Stimulated activated CD4-positive, alpha-beta T cell treated with anti-CD3 and anti-CD28 coated beads, Interleukin-2, amount 100 ng/mL, for 48 hours (primary cell): ENCODE measurements around the gene SLC35A2.

ENCODE experiments used
- DNase-seq, 2 donors: peaks; one replicate each; pipeline ENCODE4 v3.0.0-alpha.2; 2020

SLC35A2 gene

DNA sequence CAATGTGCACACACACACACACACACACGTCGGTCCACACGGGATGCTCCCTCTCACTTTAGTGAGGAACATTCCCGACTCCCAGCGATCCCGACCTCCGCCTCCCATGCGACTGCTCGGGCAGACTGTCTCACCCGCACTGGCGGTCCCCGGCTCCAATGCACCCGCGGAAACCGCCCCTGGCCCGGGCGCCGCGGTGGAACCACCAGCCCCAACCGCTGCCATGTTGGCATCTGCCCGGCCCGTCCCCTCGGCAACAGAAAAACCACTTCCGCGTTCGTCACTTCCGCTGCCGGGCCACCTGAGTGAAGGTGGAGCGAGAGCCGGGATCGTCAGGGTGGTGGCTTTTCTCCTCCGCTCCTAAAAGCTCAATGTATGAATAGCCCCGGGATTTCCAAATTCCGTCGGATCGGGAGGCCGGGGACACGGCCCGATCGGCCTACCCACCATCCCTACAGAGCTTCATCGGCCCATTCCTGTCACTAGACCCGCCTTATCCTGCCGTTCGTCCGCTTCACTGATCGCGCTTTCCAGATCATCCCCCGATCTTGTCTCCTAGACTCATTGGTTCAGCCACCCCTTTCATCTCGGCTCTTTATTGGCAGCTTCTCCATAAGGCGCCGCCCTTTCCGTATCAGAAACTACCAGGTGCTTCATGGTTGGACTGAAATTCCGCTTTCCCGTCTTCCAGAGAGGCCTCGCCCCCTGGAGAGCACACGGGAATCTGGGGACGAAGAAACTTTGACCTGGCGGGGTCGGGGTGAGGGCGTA is at the start of gene SLC35A2:
Gene SLC35A2 (minus strand): TSS at position 235 of the 771 bp plus-strand sequence. CDS start 10 bp downstream, at position 225.
- peak; percentile 81 to 82 for DNase-seq

GRCh38 chrX:48960291-48960690 is 48.8 kb upstream of the SLC35A2 start:
- DNase-seq: no peak

- no peak for DNase-seq
Measured at GRCh38 chrX:48958635-48959094, 47.2 kb upstream of the SLC35A2 start.

DNA sequence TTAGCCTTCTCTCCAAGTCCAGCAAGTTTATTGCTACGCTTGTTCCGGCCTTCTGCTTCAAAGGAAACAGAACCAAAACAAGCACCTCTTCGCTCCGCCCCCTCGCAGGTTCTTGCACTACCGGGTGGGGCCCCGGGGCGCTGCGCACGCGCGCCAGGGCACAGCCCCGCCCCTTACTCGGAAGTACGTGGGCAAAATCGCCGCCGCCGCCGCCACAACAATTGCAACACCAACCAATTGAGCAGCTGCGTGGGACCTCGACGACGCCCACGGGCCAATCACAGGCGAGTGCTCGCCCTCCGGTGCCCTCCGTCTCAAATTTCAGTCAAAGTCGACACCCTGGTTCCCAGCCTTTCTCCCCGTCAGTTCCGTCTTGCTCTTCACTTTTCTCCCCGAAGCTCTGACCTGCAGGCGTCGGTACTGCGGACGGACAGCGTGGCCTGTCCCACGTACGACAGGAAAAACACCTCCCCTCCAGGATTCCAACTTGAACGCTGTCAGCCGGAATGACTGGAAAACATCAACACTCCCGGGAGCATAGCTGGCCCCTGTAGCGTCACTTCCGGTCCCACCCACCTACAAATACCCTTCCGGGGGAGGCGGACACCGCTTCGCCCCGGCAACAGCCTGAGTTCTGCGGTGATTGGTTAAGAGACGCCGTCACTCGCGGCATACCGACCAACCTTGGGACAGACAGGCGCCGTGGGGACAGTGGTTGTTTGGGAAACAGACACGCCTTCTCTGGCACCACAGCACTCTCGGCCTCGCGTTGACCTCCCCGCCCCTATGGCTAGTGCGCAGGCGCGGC is 46.6 kb upstream of the SLC35A2 start:
- DNase-seq: peak; percentile 80 to 81

DNA sequence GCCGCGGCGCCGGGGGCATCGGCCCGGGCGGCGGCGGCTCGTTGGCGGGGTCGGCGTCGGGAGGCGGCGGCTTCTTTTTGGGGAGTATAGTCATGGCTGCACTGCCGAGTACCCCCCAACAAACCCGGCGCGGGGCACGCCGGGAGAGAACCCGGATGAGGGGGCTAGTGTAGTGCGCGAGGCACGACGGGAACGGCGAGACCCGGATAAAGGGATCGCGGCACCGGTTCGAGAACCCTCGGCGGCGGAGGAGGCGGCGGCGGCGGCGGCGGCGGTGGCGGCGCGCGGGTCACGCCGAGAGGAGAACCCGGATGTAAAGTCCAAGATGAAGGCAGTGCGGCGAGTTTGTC is 46.0 kb upstream of the SLC35A2 start, which contains the start of gene OTUD5:
Gene OTUD5 (minus strand): TSS at position 131 of the 350 bp plus-strand sequence. CDS start 37 bp downstream, at position 94.
- DNase-seq: peak in 1 of 2 donors; percentile 57

- peak in 1 of 2 donors; percentile 30 for DNase-seq
Measured at GRCh38 chrX:48956728-48957414, 45.4 kb upstream of the SLC35A2 start.

DNA sequence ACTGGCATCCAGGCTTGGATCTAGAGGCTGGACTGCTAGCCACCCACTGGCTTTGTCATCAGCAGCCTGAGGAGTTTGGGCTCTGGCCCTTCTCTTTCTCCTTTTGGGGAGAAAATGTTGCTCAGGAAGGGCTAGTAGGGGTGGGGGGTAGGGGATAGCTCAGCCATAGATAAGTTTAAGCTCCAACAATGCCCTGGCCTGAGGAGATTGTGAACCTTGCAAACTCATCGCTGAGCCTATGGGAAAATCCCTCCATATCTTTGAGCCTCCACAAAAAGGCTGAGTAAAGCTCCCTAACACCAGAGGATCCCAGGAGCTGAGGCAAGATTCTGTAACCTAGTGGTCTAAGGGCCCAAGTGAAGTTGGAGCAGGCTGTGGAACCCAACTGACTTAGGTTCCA is 37.1 kb upstream of the SLC35A2 start:
- no peak for DNase-seq

GRCh38 chrX:48945517-48946348 is 34.3 kb upstream of the SLC35A2 start:
- peak in 1 of 2 donors; percentile 58 for DNase-seq

GRCh38 chrX:48942895-48943294 is 31.4 kb upstream of the SLC35A2 start:
- DNase-seq: no peak

DNA sequence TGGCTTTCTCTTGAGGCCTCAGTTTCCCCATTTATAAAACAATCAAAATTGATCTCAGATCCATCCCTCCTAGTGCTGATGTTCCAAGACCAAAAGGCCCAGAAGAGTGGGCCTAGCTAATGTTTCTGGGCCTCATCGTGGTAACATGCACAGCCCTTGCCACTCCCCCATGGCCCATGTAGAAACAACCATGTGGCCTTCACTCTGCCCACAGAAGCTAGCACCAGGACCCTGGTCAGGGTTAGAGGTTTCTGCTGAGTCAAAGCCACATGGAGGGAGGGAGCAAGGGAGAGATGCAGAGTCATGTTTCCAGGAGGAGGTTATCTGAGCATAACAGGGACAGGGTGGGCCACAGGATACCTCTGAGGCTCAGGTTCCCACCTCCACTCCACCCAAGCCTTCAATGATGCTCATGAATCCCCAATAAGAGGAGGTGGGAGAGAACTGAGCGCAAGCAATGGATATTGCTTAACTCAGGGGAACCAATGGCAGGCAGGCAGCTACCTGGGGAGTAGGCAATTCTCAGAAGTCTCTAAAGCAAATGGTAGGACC is 29.0 kb upstream of the SLC35A2 start:
- DNase-seq: no peak

DNA sequence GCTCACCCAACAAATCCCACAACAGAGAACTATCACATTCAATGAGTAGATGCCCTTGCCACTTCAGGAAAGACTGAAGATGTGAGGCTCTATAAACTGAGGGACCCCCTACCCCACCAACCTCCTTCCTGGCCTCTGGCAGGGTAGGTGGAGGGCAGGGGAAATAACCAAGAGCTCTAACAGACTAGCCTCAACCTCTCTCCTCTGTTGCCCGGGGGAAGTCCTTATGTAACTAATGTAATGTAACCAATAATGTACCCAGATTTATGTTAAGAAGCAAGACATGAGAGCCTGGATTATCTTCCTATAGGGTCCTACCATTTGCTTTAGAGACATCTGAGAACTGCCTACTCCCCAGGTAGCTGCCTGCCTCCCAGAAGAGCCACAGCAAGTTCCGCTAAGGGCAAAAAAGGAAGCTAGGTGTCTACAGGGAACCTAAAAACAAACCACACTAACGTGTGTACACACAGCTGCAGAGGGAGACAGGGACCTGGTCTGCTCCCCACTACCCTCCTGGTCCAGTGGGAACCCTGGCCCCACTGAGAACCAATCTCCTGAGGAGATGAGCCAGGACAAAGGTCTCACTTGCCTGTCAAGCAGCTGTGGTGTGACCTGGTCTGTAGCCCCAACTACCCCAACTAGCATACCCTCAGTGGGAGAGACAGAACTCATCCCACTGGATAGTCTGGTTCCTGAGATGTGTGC is 28.2 kb upstream of the SLC35A2 start:
- no peak for DNase-seq

DNA sequence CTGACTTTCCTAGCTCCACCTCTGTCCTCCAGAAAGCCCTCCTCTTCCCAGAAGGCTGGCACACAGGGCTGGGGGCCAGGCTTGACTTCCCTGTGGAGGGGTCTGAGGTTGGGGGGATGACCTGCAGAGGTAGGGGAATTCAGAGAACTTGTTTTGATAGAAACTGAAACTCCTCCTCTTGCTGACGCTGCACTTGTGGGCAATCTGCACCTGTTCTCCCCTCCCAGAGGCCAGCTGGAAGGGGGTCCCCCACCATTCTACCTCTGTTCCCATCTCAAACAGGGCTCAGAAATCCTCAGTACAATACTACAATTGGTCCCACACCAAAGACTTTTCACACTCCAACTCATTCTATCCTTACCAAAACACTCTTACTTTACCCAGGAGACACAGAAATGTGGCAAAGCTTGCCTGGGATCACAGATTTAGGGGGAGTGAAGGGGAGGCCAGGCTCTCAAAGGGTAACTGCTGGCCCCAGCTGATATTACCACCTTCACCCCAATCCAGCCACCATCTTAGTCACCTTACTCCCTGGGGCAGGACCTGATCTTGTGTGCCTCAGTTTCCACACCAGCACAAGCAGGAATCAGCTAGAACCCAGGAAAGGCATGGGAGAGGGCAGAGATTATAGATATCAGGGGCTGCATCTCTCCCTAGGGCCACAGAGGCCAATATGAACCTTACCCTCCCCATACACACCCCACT is 27.4 kb upstream of the SLC35A2 start:
- peak; percentile 55 to 59 for DNase-seq

GRCh38 chrX:48937054-48937907 is 25.8 kb upstream of the SLC35A2 start:
- DNase-seq: peak; percentile 77 to 87

DNA sequence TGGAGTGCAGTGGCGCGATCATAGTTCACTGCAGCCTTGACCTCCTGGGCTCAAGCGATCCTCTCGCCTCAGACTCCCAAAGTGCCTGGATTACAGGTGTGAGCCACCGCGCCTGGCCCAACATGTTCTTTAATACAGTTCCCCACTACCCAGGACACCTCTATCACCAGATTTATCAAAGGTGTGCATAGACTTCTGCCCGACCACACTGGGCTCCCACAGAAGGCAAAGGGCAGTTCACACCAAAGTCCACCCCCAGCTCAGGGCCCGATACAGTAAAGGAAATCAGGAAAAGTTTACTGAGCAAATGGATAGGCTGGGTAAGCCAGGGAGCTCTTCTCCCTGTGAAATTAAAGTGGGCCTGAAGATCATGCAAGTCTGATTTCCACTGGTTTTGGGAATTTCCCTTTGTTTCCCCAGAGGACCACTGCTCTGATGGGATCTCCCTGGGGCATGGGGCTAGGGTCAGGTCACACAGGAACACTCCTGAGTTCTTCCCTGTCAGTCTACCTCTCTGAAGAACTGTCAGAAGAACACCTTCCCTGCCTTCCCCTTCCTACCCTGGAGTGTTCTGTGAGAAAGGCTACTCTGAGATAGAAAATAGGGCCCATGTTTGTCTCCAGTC is 25.1 kb upstream of the SLC35A2 start:
- no peak for DNase-seq

- DNase-seq: no peak
Measured at GRCh38 chrX:48935301-48935670, 23.8 kb upstream of the SLC35A2 start.

DNA sequence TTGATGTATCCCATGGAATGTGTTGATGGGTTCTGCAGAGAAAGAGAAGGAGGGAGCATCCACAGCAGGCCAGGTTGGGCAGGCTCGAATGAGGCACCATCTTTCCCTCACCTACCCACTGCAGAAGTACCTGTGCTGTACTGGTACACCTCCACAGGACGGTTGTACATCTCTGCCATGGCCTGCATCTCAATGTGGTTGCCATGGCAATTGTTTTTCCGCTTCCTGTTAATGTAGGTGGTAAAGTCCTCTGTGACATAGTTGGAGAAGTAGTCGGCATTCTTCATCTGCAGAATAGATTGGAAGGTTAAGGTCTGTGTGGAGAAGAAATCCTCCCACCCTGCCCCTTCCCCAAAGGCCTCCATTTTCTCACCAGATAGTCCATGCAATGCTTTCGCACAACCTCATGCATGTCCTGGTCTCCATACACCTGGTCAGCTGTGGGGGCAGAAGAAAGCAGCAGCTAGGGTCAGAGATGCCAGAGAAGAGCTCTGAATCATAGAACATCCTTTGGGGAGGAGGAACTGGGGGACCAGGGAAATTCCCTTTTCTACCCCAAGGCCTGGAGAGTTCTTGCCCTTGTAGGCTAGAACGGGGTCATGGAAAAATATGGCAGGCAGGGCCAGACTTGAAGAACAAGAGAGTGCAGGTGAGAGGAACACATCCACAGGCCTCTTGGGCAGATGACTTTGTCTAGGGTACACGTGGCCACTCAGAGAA is 23.3 kb upstream of the SLC35A2 start:
- DNase-seq: no peak

GRCh38 chrX:48933757-48934156 is 22.3 kb upstream of the SLC35A2 start:
- no peak for DNase-seq

DNA sequence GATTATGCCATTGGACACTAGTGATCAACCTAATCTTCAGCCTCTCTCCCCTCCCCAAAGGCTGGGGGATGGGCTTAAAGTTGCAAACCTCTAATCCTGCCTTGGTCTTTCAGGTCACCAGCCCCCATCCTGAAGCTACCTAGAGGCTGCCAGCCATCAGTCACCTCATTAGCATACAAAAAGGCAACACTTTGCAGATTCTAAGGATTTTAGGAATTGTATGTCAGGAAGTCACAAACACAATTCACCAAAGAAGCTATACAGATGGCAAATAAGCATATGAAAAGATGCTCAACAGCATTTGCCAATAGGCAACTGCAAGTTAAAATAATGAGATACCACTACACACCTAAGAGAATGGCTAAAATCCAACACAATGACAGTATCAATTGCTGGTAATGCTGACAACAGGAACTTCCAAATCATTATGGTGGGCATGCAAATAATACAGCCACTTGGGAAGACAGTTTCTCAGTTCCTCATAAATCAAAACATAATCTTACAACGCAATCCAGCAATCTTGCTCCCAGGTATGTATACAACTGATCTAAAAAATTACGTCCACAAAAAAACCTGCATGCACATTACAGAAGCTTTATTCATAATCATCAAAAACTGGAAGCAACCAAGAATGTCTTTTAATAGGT is 16.4 kb upstream of the SLC35A2 start:
- no peak for DNase-seq
